HCT116 (cell line): Measurements from ENCODE around the gene STYXL1. TPM values are rescaled to one million over a fixed set of nuclear protein-coding genes. Genes with fewer than 3 reads are reported as not detected.

Experiments used
- ATAC-seq: fragments of 200-7000 bp; cut with Tn5 transposase; 2 replicates; pipeline ENCODE4 v1.9.1; 2020; ENCODE audit warnings: mild to moderate bottlenecking, moderate library complexity
- BruUV-seq: library from RNA; stranded (reverse); fragments of 400-500 nt; replicated peaks from 2 replicates; lab custom pipeline; 2021; lab: Mats Ljungman, UMichigan
- CTCF ChIA-PET: fragments of 300-600 bp; sonication (Branson Sonifier 250); formaldehyde crosslinking; loops from one replicate; lab custom pipeline; 2021; ENCODE audit warnings: antibody characterized with exemption; lab: Charles Lee
- POLR2A ChIA-PET: fragments of 300-600, 350-600 bp; sonication (Branson Sonifier 250); formaldehyde crosslinking; loops from one replicate; lab custom pipeline; 2021; ENCODE audit warnings: antibody characterized with exemption; lab: Charles Lee
- RAD21 ChIA-PET, 2 experiments: fragments of 300-600 bp; sonication (Branson Sonifier 250); formaldehyde crosslinking; loops; one replicate each; lab custom pipeline; 2023; ENCODE audit warnings: low total read pairs in 2 of 2; ENCODE audit not compliant: uncharacterized antibody in 2 of 2, unreplicated experiment in 2 of 2, low non-redundant PET in 1 of 2; lab: Charles Lee
- DNase-seq: peaks from one replicate; pipeline ENCODE4 v3.0.0-alpha.2; 2010; ENCODE audit warnings: low read depth, low spot score
- H2AFZ ChIP-seq: fragments of 200-600 bp; shearing (Covaris generic), sonication (generic); 2 replicates; pipeline ENCODE4 v1.6.1; 2017; ENCODE audit warnings: low read depth, mixed run types, mixed read lengths, antibody characterized with exemption, low read length; ENCODE audit not compliant: poor library complexity, severe bottlenecking
- H3K27ac ChIP-seq: 2 replicates; pipeline ENCODE4 v1.5.1; 2012; ENCODE audit warnings: low read depth, low read length
- H3K27me3 ChIP-seq: fragments of 200-600 bp; sonication (generic); 2 replicates; pipeline ENCODE4 v1.6.1; 2016; ENCODE audit warnings: mixed run types, low read length, mixed read lengths; ENCODE audit not compliant: insufficient read depth
- H3K36me3 ChIP-seq, 2 experiments: fragments of 200-500 bp in 1 of 2; fragments of 200-600 bp in 1 of 2; sonication (Bioruptor generic) in 1 of 2; sonication (generic) in 1 of 2; 2 replicates each; pipeline versions ENCODE4 v1.5.1 to v1.6.1; 2014 to 2016; ENCODE audit warnings: low read length in 2 of 2, inconsistent platforms in 1 of 2, mixed read lengths in 1 of 2, mixed run types in 1 of 2; ENCODE audit not compliant: insufficient read depth in 2 of 2, control insufficient read depth in 1 of 2
- H3K4me1 ChIP-seq, 2 experiments: fragments of 200-600 bp in 1 of 2; sonication (generic) in 1 of 2; 2 replicates each; pipeline versions ENCODE4 v1.5.1 to v1.6.1; 2012 to 2017; ENCODE audit warnings: low read length in 2 of 2, inconsistent platforms in 1 of 2, mild to moderate bottlenecking in 1 of 2, mixed read lengths in 1 of 2, mixed run types in 1 of 2, moderate library complexity in 1 of 2; ENCODE audit not compliant: insufficient read depth in 2 of 2, control insufficient read depth in 1 of 2
- H3K4me2 ChIP-seq: fragments of 200-600 bp; sonication (generic); 2 replicates; pipeline ENCODE4 v1.6.1; 2017; ENCODE audit warnings: mixed run types, low read length, mixed read lengths
- H3K4me3 ChIP-seq, 2 experiments: fragments of 200-600 bp in 1 of 2; sonication (generic) in 1 of 2; replicated peaks in 1 of 2; 2 replicates each; pipeline ENCODE4 v1.5.1; 2011 to 2016; ENCODE audit warnings: low read length in 2 of 2, control low read depth in 1 of 2, low read depth in 1 of 2, mild to moderate bottlenecking in 1 of 2, mixed read lengths in 1 of 2, mixed run types in 1 of 2
- H3K79me2 ChIP-seq: fragments of 200-600 bp; sonication (generic); 2 replicates; pipeline ENCODE4 v1.6.1; 2017; ENCODE audit warnings: mild to moderate bottlenecking, mixed run types, low read length, moderate library complexity, mixed read lengths; ENCODE audit not compliant: insufficient read depth
- H3K9ac ChIP-seq: fragments of 200-600 bp; sonication (generic); 2 replicates; pipeline ENCODE4 v1.6.1; 2016; ENCODE audit warnings: low read length, mixed read lengths
- H3K9me2 ChIP-seq: fragments of 200-600 bp; sonication (generic), shearing (Covaris generic); 2 replicates; pipeline ENCODE4 v1.6.1; 2017; ENCODE audit warnings: mixed run types, mild to moderate bottlenecking, moderate library complexity; ENCODE audit not compliant: insufficient read depth
- H3K9me3 ChIP-seq, 2 experiments: fragments of 200-500 bp in 1 of 2; fragments of 200-600 bp in 1 of 2; sonication (Bioruptor generic) in 1 of 2; sonication (generic) in 1 of 2; 2 replicates each; pipeline ENCODE4 v1.6.1; 2014 to 2017; ENCODE audit warnings: low read length in 2 of 2, mixed read lengths in 2 of 2, inconsistent platforms in 1 of 2, low read depth in 1 of 2, mild to moderate bottlenecking in 1 of 2, mixed run types in 1 of 2, moderate library complexity in 1 of 2; ENCODE audit not compliant: control insufficient read depth in 1 of 2, insufficient read depth in 1 of 2
- H4K20me1 ChIP-seq: fragments of 200-600 bp; sonication (generic), shearing (Covaris generic); 2 replicates; pipeline ENCODE4 v1.6.1; 2017; ENCODE audit warnings: mixed run types, mild to moderate bottlenecking, moderate library complexity; ENCODE audit not compliant: insufficient read depth
- CBX3 ChIP-seq: IDR thresholded peaks from 2 replicates; pipeline ENCODE4 v1.6.1; 2012; ENCODE audit warnings: low read depth
- ELF1 ChIP-seq: IDR thresholded peaks from 2 replicates; pipeline ENCODE4 v1.6.1; 2012; ENCODE audit warnings: low read depth, borderline replicate concordance
- EZH2phosphoT487 ChIP-seq: fragments of 200-600 bp; IDR thresholded peaks from 2 replicates; pipeline ENCODE4 v1.6.1; 2018; ENCODE audit warnings: antibody characterized with exemption, borderline replicate concordance
- JUND ChIP-seq: IDR thresholded peaks from 2 replicates; pipeline ENCODE4 v1.6.1; 2012
- POLR2A ChIP-seq: IDR thresholded peaks from 2 replicates; pipeline ENCODE4 v1.7.0; 2011; ENCODE audit warnings: borderline replicate concordance; ENCODE audit not compliant: insufficient read depth, insufficient read length; ENCODE audit errors: extremely low read depth
- POLR2AphosphoS5 ChIP-seq: IDR thresholded peaks from 2 replicates; pipeline ENCODE4 v1.6.1; 2011; ENCODE audit warnings: mild to moderate bottlenecking, low read depth, low read length, moderate library complexity
- RAD21 ChIP-seq: IDR thresholded peaks from 2 replicates; pipeline ENCODE4 v1.6.1; 2012; ENCODE audit warnings: low read depth, mild to moderate bottlenecking
- SIN3A ChIP-seq: IDR thresholded peaks from 2 replicates; pipeline ENCODE4 v1.6.1; 2012; ENCODE audit warnings: low read depth
- SP1 ChIP-seq: IDR thresholded peaks from 2 replicates; pipeline ENCODE4 v1.6.1; 2012; ENCODE audit warnings: low read depth
- SRF ChIP-seq: IDR thresholded peaks from 2 replicates; pipeline ENCODE4 v1.6.1; 2012; ENCODE audit warnings: low read depth
- TCF7L2 ChIP-seq: IDR thresholded peaks from 2 replicates; pipeline ENCODE4 v1.7.0; 2011; ENCODE audit warnings: borderline replicate concordance, inconsistent platforms; ENCODE audit not compliant: insufficient read depth, insufficient read length; ENCODE audit errors: extremely low read depth
- intact Hi-C: fragments of 100-400 bp; cut with micrococcal nuclease; formaldehyde crosslinking; loops from 2 replicates; pipeline ENCODE4 v1.10.0; 2022
- total RNA-seq: library from RNA; stranded (reverse); gene quantifications from one replicate; pipeline ENCODE4 v1.2.1, GENCODE V29; 2021; ENCODE audit not compliant: unreplicated experiment
- TF ChIP-seq, protein P1 (sequence below), 3 experiments: fragments of 200-600 bp in 1 of 3; sonication (generic) in 1 of 3; IDR thresholded peaks in 2 of 3; conservative IDR thresholded peaks in 1 of 3; 2 replicates each; pipeline ENCODE4 v1.5.1; 2012 to 2017; ENCODE audit warnings: low read depth in 2 of 3, low read length in 2 of 3, antibody characterized with exemption in 1 of 3, borderline replicate concordance in 1 of 3, control low read depth in 1 of 3, mild to moderate bottlenecking in 1 of 3, mixed read lengths in 1 of 3, mixed run types in 1 of 3, moderate library complexity in 1 of 3; ENCODE audit not compliant: insufficient read depth in 1 of 3
- TF ChIP-seq, protein P2 (sequence below): IDR thresholded peaks from 2 replicates; pipeline ENCODE4 v1.6.1; 2012; ENCODE audit warnings: low read depth
- TF ChIP-seq, protein P3 (sequence below): IDR thresholded peaks from 2 replicates; pipeline ENCODE4 v1.6.1; 2012
- TF ChIP-seq, protein P4 (sequence below): IDR thresholded peaks from 2 replicates; pipeline ENCODE4 v1.6.1; 2012

STYXL1 gene
- total RNA-seq, 1 experiment from 2014 or later: 32.5 TPM

DNA sequence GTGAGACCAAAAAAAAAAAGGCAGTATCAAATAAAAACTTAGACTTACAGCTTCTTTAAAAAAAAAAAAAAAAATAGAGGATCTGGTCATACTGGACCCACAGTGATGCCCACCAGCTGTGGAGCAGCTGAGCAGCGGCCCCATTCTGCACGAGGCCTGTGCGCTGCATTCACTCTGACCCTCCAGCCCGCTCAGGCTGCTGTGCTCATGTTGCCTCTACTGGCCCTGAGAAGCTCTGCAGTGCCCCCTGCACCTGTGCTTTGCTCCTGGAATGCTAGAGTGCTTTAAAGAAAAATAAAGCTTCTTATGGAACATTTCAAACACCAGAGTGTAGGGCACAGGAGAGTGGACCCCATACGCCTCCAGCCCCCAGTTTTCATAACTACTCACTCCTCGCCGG lies 86.6 kb downstream of the STYXL1 start:
- H3K9ac ChIP-seq: no peak overlapping the region
- no peak overlapping the region for H3K4me3 ChIP-seq
- H3K27me3 ChIP-seq: no peaks in the 10 kb centered on the region
- ChIA-PET POLR2A (no interaction called here), RAD21 (no interaction called here), CTCF (no interaction called here)
- no peaks in the 10 kb centered on the region for H3K79me2 ChIP-seq
- H3K9me2 ChIP-seq: no peaks in the 10 kb centered on the region
- H3K4me2 ChIP-seq: no peak overlapping the region
- peaks cover 8 to 15% of the 10 kb centered on the region in 2 experiments; a peak in 3 of 4 replicates for H3K4me1 ChIP-seq
- H4K20me1 ChIP-seq: no peaks in the 10 kb centered on the region
- peak; percentile 79 for ATAC-seq
- intact Hi-C loops: no loop called here
- DNase-seq: no peak
- BruUV-seq: no TSS peak
- H3K9me3 ChIP-seq: no peaks in the 10 kb centered on the region
- H3K27ac ChIP-seq: no peak overlapping the region
- H3K36me3 ChIP-seq: peaks cover 2 to 5% of the 10 kb centered on the region in 2 experiments; a peak in 2 of 4 replicates
- TF ChIP-seq RAD21 (peak; percentile 45), POLR2A (no peak), CBX3 (no peak), EZH2phosphoT487 (no peak), JUND (no peak), SRF (no peak), POLR2AphosphoS5 (no peak), TCF7L2 (no peak), SP1 (no peak), SIN3A (no peak), ELF1 (no peak)
- TF ChIP-seq, protein P1, sequence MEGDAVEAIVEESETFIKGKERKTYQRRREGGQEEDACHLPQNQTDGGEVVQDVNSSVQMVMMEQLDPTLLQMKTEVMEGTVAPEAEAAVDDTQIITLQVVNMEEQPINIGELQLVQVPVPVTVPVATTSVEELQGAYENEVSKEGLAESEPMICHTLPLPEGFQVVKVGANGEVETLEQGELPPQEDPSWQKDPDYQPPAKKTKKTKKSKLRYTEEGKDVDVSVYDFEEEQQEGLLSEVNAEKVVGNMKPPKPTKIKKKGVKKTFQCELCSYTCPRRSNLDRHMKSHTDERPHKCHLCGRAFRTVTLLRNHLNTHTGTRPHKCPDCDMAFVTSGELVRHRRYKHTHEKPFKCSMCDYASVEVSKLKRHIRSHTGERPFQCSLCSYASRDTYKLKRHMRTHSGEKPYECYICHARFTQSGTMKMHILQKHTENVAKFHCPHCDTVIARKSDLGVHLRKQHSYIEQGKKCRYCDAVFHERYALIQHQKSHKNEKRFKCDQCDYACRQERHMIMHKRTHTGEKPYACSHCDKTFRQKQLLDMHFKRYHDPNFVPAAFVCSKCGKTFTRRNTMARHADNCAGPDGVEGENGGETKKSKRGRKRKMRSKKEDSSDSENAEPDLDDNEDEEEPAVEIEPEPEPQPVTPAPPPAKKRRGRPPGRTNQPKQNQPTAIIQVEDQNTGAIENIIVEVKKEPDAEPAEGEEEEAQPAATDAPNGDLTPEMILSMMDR (IDR thresholded peaks at IDR 0.05 in 2 of 3, conservative IDR thresholded peaks at IDR 0.05 in 1 of 3; ENCODE audit: borderline replicate concordance in 1 of 3, insufficient read depth in 1 of 3, low read depth in 2 of 3, low read length in 2 of 3): peak in 2 of 3 experiments; percentile 29 to 31; a peak in 3 of 6 replicates
- TF ChIP-seq, protein P2, sequence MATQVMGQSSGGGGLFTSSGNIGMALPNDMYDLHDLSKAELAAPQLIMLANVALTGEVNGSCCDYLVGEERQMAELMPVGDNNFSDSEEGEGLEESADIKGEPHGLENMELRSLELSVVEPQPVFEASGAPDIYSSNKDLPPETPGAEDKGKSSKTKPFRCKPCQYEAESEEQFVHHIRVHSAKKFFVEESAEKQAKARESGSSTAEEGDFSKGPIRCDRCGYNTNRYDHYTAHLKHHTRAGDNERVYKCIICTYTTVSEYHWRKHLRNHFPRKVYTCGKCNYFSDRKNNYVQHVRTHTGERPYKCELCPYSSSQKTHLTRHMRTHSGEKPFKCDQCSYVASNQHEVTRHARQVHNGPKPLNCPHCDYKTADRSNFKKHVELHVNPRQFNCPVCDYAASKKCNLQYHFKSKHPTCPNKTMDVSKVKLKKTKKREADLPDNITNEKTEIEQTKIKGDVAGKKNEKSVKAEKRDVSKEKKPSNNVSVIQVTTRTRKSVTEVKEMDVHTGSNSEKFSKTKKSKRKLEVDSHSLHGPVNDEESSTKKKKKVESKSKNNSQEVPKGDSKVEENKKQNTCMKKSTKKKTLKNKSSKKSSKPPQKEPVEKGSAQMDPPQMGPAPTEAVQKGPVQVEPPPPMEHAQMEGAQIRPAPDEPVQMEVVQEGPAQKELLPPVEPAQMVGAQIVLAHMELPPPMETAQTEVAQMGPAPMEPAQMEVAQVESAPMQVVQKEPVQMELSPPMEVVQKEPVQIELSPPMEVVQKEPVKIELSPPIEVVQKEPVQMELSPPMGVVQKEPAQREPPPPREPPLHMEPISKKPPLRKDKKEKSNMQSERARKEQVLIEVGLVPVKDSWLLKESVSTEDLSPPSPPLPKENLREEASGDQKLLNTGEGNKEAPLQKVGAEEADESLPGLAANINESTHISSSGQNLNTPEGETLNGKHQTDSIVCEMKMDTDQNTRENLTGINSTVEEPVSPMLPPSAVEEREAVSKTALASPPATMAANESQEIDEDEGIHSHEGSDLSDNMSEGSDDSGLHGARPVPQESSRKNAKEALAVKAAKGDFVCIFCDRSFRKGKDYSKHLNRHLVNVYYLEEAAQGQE: no peak
- TF ChIP-seq, protein P3, sequence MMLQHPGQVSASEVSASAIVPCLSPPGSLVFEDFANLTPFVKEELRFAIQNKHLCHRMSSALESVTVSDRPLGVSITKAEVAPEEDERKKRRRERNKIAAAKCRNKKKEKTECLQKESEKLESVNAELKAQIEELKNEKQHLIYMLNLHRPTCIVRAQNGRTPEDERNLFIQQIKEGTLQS: no peak
- TF ChIP-seq, protein P4, sequence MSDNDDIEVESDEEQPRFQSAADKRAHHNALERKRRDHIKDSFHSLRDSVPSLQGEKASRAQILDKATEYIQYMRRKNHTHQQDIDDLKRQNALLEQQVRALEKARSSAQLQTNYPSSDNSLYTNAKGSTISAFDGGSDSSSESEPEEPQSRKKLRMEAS: no peak
- H2AFZ ChIP-seq: no peak overlapping the region
